Upper lobe of left lung (tissue), 4 donors: ENCODE measurements around the gene ATP11A.

Source experiments
- POLR2A ChIP-seq, 4 donors: fragments of 450-650 bp; IDR thresholded peaks; one replicate each; pipeline ENCODE4 v1.5.1; 2016 to 2017; ENCODE audit warnings: antibody characterized with exemption in 4 of 4, mild to moderate bottlenecking in 2 of 4
- POLR2AphosphoS5 ChIP-seq, 2 donors: sonication (generic); formaldehyde crosslinking; IDR thresholded peaks; one replicate each; pipeline ENCODE4 v1.5.1; 2017; ENCODE audit warnings: antibody characterized with exemption in 2 of 2
- TF ChIP-seq, protein P1 (sequence below), 6 experiments: fragments of 450-650 bp in 4 of 6; fragments of 200-600 bp in 2 of 6; sonication (generic) in 2 of 6; IDR thresholded peaks; one replicate each; pipeline ENCODE4 v1.5.1; 2016 to 2019; ENCODE audit warnings: antibody characterized with exemption in 6 of 6

DNA sequence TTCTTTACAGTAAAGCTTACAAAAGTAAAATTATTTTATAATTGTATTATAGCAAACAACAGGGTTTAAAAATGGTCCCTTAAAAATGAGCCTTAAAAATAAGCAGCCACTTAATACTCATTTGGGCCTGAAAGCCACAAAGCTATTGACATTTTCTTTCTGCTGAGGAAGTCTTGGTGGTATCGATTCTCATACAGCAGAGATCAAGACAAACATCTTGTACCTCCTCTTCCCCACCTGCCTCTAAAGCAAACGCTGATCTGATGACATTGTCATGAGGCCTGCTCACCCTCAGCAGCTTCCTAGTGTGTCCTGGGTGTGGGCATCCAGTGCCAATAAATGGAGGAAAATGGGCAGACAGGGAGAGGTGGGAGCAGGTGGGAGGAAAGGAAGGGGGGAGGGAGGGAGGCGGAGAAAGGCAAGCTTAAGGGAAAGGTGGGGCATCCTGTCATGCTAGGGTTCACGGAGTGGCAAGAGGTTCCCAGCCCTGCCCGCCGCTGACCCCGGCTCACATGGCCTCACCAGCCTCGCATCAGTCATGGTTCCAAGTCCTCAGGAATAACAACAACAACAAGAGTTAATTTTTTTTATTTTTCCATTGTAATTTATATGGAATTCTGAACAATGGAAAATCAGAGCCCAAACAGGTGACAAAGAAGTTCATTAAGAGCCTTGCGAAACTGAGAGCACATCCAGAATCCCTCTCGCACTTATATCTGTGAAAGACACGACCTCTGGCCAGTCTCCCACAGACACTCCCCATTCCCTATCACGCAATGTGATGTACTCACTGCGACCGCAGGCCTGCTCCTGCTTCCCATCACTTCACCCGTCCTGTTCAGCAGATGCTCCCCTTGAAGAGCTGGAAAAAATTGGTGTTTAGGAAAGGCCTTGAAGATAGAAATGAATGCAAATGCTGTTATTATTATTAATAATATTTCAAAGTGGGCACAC, 15.1 kb upstream of the ATP11A start:
- TF ChIP-seq POLR2A (IDR thresholded peaks at IDR 0.05) = no peak
- TF ChIP-seq, protein P1, sequence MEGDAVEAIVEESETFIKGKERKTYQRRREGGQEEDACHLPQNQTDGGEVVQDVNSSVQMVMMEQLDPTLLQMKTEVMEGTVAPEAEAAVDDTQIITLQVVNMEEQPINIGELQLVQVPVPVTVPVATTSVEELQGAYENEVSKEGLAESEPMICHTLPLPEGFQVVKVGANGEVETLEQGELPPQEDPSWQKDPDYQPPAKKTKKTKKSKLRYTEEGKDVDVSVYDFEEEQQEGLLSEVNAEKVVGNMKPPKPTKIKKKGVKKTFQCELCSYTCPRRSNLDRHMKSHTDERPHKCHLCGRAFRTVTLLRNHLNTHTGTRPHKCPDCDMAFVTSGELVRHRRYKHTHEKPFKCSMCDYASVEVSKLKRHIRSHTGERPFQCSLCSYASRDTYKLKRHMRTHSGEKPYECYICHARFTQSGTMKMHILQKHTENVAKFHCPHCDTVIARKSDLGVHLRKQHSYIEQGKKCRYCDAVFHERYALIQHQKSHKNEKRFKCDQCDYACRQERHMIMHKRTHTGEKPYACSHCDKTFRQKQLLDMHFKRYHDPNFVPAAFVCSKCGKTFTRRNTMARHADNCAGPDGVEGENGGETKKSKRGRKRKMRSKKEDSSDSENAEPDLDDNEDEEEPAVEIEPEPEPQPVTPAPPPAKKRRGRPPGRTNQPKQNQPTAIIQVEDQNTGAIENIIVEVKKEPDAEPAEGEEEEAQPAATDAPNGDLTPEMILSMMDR (IDR thresholded peaks at IDR 0.05) = no peak
- TF ChIP-seq POLR2AphosphoS5 (IDR thresholded peaks at IDR 0.05) = no peak
